ENCODE measurements around the gene CST3.

The CST3 gene

GRCh38 chr20:23670361-23670760 is 32.6 kb upstream of the CST3 start:
- ChIA-PET CTCF (interaction anchor here (0.7 kb wide), 1 partner anchor 10 kb away, joined by 3 read pairs; no protein-coding TSS in a partner anchor), POLR2A (no interaction called here)
- Histone ChIP-seq H3K4me1 (ENCODE audit: control insufficient read depth, insufficient read depth, low read length) (no peaks in the 10 kb centered on the region), H3K9me3 (ENCODE audit: control insufficient read depth, insufficient read depth, low read depth, low read length) (no peaks in the 10 kb centered on the region), H3K36me3 (ENCODE audit: control insufficient read depth in 2 of 2, insufficient read depth in 1 of 2, low read length in 2 of 2) (no peaks in the 10 kb centered on the region), H3K27ac (ENCODE audit: extremely low read depth, low read depth, low read length) (no peak overlapping the region), H3K4me3 (ENCODE audit: low read depth, low read length) (no peak overlapping the region)
- no peak for TF ChIP-seq ZSCAN23 (tag by site-specific recombination; IDR thresholded peaks at IDR 0.05)
- TF ChIP-seq ZNF791 (tag by site-specific recombination; IDR thresholded peaks at IDR 0.05): no peak
- TF ChIP-seq ZNF629 (tag by site-specific recombination; IDR thresholded peaks at IDR 0.05): no peak
- TF ChIP-seq ELK4 (IDR thresholded peaks at IDR 0.05; ENCODE audit: borderline replicate concordance, low read depth, low read length): no peak
- TF ChIP-seq ZNF777 (tag by site-specific recombination; IDR thresholded peaks at IDR 0.05; ENCODE audit: borderline replicate concordance): no peak
- no peak for TF ChIP-seq PRDM10 (tag by site-specific recombination; IDR thresholded peaks at IDR 0.05)
- no peak for TF ChIP-seq BCL11B (tag by site-specific recombination; IDR thresholded peaks at IDR 0.05; ENCODE audit: low read depth)
- TF ChIP-seq SCRT1 (tag by site-specific recombination; IDR thresholded peaks at IDR 0.05; ENCODE audit: borderline replicate concordance): no peak
- TF ChIP-seq ZNF510 (tag by site-specific recombination; IDR thresholded peaks at IDR 0.05; ENCODE audit: insufficient replicate concordance): no peak
- TF ChIP-seq SP3 (tag by site-specific recombination; IDR thresholded peaks at IDR 0.05): no peak
- no peak for TF ChIP-seq ZXDB (tag by site-specific recombination; IDR thresholded peaks at IDR 0.05)
- TF ChIP-seq ZBTB44 (tag by site-specific recombination; IDR thresholded peaks at IDR 0.05): no peak
- TF ChIP-seq ZNF404 (tag by site-specific recombination; IDR thresholded peaks at IDR 0.05): no peak
- TF ChIP-seq ZBTB8A (tag by site-specific recombination; IDR thresholded peaks at IDR 0.05): no peak
- no peak for TF ChIP-seq ZNF26 (tag by site-specific recombination; IDR thresholded peaks at IDR 0.05)
- no peak for TF ChIP-seq ZNF621 (tag by site-specific recombination; IDR thresholded peaks at IDR 0.05)
- TF ChIP-seq ZNF530 (tag by site-specific recombination; IDR thresholded peaks at IDR 0.05; ENCODE audit: low read depth): no peak
- no peak for TF ChIP-seq BCL11A (tag by site-specific recombination; IDR thresholded peaks at IDR 0.05; ENCODE audit: low read depth)
- TF ChIP-seq ZNF449 (tag by site-specific recombination; IDR thresholded peaks at IDR 0.05): no peak
- no peak for TF ChIP-seq YY2 (tag by site-specific recombination; IDR thresholded peaks at IDR 0.05)
